ENCODE measurements around the gene ZSCAN2.

- TF ChIP-seq EZH2 (IDR thresholded peaks at IDR 0.05; ENCODE audit: borderline replicate concordance, low read depth, low read length, poor library complexity, severe bottlenecking) = no peak
- no peak for TF ChIP-seq CTCF (conservative IDR thresholded peaks at IDR 0.05; ENCODE audit: low read depth, low read length)
These were observed 53.3 kb downstream of the ZSCAN2 start, which contains the start of gene WDR73 for GRCh38 chr15:84653910-84654688.
